DND-41 (cell line): Measurements from ENCODE around the gene RNF152.

Experiments
- ATAC-seq: fragments of 200-7000 bp; cut with Tn5 transposase; 3 replicates; pipeline ENCODE4 v1.9.1; 2021; ENCODE audit warnings: low read depth; ENCODE audit not compliant: insufficient read depth
- DNase-seq: peaks from one replicate; pipeline ENCODE4 v3.0.0-alpha.2; 2020
- H2AFZ ChIP-seq: 2 replicates; pipeline ENCODE4 v1.6.0; 2012; ENCODE audit warnings: low read depth, low read length
- H3K27ac ChIP-seq: 2 replicates; pipeline ENCODE4 v1.5.1; 2012; ENCODE audit warnings: low read length, inconsistent platforms
- H3K27me3 ChIP-seq: fragments of 200-600 bp; sonication (generic); 2 replicates; pipeline ENCODE4 v1.6.0; 2012; ENCODE audit warnings: low read length, mild to moderate bottlenecking, inconsistent platforms; ENCODE audit not compliant: insufficient read depth, poor library complexity
- H3K36me3 ChIP-seq: 2 replicates; pipeline ENCODE4 v1.5.1; 2012; ENCODE audit warnings: low read length, inconsistent platforms; ENCODE audit not compliant: insufficient read depth
- H3K4me1 ChIP-seq: 2 replicates; pipeline ENCODE4 v1.5.1; 2012; ENCODE audit warnings: mild to moderate bottlenecking, low read length; ENCODE audit not compliant: insufficient read depth
- H3K4me2 ChIP-seq: 2 replicates; pipeline ENCODE4 v1.6.0; 2012; ENCODE audit warnings: mild to moderate bottlenecking, moderate library complexity, low read length, inconsistent platforms; ENCODE audit not compliant: insufficient read depth
- H3K4me3 ChIP-seq, 2 experiments: fragments of 200-600 bp in 1 of 2; shearing (Covaris generic) in 1 of 2; 2 replicates each; pipeline ENCODE4 v1.5.1; 2012 to 2016; ENCODE audit warnings: inconsistent platforms in 2 of 2, low read length in 2 of 2, mild to moderate bottlenecking in 2 of 2, low read depth in 1 of 2, moderate library complexity in 1 of 2
- H3K79me2 ChIP-seq: 2 replicates; pipeline ENCODE4 v1.6.0; 2012; ENCODE audit warnings: low read length, inconsistent platforms; ENCODE audit not compliant: insufficient read depth
- H3K9ac ChIP-seq: 2 replicates; pipeline ENCODE4 v1.6.0; 2012; ENCODE audit warnings: low read depth, mild to moderate bottlenecking, inconsistent platforms, low read length, moderate library complexity
- H3K9me3 ChIP-seq: 2 replicates; pipeline ENCODE4 v1.5.1; 2012; ENCODE audit warnings: low read length, moderate library complexity, mild to moderate bottlenecking, inconsistent platforms; ENCODE audit not compliant: insufficient read depth, severe bottlenecking
- H4K20me1 ChIP-seq: 2 replicates; pipeline ENCODE4 v1.6.0; 2012; ENCODE audit warnings: low read length; ENCODE audit not compliant: insufficient read depth
- CTCF ChIP-seq: IDR thresholded peaks from 2 replicates; pipeline ENCODE4 v1.5.1; 2012; ENCODE audit warnings: borderline replicate concordance, low read length, moderate library complexity, mild to moderate bottlenecking; ENCODE audit not compliant: poor library complexity, severe bottlenecking; ENCODE audit errors: extremely low read depth
- EZH2 ChIP-seq: IDR thresholded peaks from 3 replicates; pipeline ENCODE4 v1.6.1; 2012; ENCODE audit warnings: borderline replicate concordance, low read depth, mild to moderate bottlenecking, moderate library complexity, low read length, inconsistent platforms; ENCODE audit not compliant: severe bottlenecking

RNF152 gene

DNA sequence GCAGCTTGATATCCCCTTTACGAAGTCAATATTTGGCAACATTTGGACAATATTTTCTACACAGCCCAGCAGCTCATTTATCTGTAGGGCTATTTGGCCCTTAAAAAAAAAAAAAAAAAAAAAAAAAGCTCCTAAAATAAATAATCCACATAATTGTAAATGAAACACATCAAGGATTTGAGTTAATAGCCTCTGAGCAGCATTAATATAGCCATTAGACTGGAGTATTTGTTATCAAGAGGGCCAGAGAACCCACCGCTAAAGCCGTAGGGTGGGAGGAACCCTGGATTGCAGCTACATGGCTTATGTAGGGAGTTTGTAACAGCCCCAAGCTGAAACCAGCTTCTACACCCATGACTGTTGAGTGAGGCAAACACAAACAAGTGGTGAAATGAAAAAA is 84.5 kb downstream of the RNF152 start:
- no peak overlapping the region for H3K4me2 ChIP-seq
- ATAC-seq: no peak

DNA sequence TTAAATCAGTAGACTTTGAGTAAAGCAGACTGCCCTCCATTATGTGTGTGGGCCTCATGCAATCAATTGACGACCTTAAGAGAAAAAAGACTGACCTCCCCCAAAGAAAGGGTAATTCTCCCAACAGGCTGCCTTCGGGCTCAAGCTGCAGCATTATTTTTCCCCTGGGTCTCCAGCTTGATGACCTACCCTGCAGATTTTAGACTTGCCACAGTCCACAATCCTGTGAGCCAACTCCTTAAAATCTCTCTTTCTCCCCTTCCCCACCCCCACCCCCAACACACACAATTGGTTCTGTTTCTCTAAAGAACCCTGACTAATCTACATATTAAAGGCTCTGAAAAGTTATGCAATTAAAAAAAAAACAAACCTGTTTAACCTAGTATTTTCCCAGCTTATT is 89.4 kb downstream of the RNF152 start:
- H3K27me3 ChIP-seq: no peaks in the 10 kb centered on the region
- H3K9ac ChIP-seq: no peak overlapping the region
- no peak overlapping the region for H2AFZ ChIP-seq
- H3K27ac ChIP-seq: no peak overlapping the region
- no peak for DNase-seq
- no peaks in the 10 kb centered on the region for H4K20me1 ChIP-seq
- H3K36me3 ChIP-seq: no peaks in the 10 kb centered on the region
- H3K79me2 ChIP-seq: no peaks in the 10 kb centered on the region
- H3K9me3 ChIP-seq: no peaks in the 10 kb centered on the region
- no peak for ATAC-seq
- no peak overlapping the region for H3K4me3 ChIP-seq
- TF ChIP-seq EZH2 (no peak), CTCF (no peak)
- peaks cover 8% of the 10 kb centered on the region; the same call in 1 of the 2 replicates for H3K4me1 ChIP-seq
- no peak overlapping the region for H3K4me2 ChIP-seq

More for the DNA sequence above, 84.5 kb downstream of the RNF152 start:
- Histone ChIP-seq H3K27me3 (no peaks in the 10 kb centered on the region), H3K4me3 (no peak overlapping the region), H3K79me2 (no peaks in the 10 kb centered on the region), H2AFZ (no peak overlapping the region), H4K20me1 (no peaks in the 10 kb centered on the region), H3K36me3 (0 out of 2 replicates have a peak, but pooled peaks cover 3% of the 10 kb centered on the region), H3K9ac (no peak overlapping the region), H3K27ac (no peak overlapping the region), H3K4me1 (peaks cover 8% of the 10 kb centered on the region; the same call in 1 of the 2 replicates), H3K9me3 (no peaks in the 10 kb centered on the region)
- TF ChIP-seq CTCF: no peak
- no peak for TF ChIP-seq EZH2
- DNase-seq: no peak

GRCh38 chr18:61797696-61798590 is 94.9 kb downstream of the RNF152 start:
- Histone ChIP-seq H3K36me3 (no peaks in the 10 kb centered on the region), H3K79me2 (no peaks in the 10 kb centered on the region), H3K4me3 (no peak overlapping the region), H3K27me3 (no peaks in the 10 kb centered on the region), H3K9ac (no peak overlapping the region), H4K20me1 (no peaks in the 10 kb centered on the region), H3K4me1 (no peaks in the 10 kb centered on the region), H3K9me3 (no peaks in the 10 kb centered on the region), H3K27ac (no peak overlapping the region), H3K4me2 (no peak overlapping the region), H2AFZ (no peak overlapping the region)
- DNase-seq: no peak
- TF ChIP-seq CTCF (no peak), EZH2 (no peak)
- no peak for ATAC-seq
